Measurements from ENCODE around the gene DNAH10. TPM values are rescaled to one million over a fixed set of nuclear protein-coding genes. Genes with fewer than 3 reads are reported as not detected.

DNAH10 gene
- total RNA-seq, 1 donor from 2014 or later = 0.28 TPM

DNA sequence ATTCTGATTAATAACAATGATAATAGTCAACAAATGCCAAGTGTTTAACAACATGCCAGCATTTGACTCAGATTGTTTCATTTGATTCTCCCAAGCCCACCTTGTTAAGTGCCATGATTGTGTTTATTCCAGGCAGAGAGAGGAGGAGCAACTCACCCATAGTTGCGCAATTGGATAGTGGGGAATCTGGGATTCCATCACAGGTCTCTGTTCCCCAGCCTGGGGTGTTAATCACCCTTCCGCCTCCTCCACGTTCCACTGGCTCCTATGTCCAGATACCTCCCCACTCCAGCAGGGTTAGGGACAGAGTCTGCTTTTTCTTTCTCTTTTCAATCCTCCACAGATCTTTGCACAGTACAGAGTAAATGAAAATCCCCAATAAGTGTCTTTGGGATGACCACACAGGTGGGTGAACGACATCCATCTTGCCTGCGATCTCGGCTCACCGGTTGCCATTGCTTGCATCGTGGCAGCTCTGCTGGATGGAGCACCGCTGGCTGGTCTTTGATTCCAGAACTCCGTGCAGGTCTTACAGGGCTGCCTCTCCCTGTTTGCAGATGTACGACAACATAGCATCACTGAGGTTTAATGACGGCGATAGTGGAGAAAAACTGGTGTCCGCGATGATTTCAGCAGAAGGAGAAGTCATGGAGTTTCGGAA lies 78.8 kb downstream of the DNAH10 start:
- DNase-seq (ENCODE audit: low spot score) (no peak), ATAC-seq (no peak)

DNA sequence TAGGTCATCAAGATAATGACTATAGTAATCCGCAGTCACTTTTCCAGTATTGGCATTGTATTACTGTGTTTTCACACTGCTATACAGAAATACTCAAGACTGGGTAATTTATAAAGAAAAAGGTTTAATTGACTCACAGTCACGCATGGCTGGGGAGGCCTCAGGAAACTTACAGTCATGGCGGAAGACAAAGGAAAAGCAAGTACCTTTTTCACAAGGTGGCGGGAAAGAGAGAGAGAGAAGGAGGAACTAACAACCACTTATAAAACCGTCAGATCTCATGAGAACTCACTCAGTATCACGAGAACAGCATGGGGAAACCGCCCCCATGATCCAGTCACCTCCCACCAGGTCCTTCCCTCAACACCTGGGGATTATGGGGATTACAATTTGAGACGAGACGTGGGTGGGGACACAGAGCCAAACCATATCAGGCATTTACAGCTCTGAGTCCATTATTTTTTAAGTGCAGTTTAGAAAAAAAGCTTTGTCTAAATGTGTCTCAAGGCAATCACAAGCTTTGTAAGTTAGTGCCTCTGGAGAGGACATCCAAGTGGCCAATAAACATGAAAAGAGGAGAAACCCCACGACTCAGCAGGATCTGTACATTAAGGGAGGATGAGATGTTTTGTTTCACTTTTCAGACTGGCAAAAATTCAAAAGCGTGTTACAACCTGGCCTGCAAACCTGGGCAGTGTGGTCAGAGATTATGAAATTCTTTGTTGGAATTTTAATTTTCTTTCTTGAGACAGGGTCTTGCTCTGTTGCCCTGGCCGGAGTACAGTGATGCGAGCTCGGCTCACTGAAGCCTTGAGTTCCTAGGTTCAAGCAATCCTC lies 82.0 kb downstream of the DNAH10 start:
- ATAC-seq (no peak), DNase-seq (ENCODE audit: low spot score) (no peak)

- no peak for DNase-seq (ENCODE audit: low spot score)
- ATAC-seq = no peak
Observed at GRCh38 chr12:123845881-123846280, 83.8 kb downstream of the DNAH10 start.

DNA sequence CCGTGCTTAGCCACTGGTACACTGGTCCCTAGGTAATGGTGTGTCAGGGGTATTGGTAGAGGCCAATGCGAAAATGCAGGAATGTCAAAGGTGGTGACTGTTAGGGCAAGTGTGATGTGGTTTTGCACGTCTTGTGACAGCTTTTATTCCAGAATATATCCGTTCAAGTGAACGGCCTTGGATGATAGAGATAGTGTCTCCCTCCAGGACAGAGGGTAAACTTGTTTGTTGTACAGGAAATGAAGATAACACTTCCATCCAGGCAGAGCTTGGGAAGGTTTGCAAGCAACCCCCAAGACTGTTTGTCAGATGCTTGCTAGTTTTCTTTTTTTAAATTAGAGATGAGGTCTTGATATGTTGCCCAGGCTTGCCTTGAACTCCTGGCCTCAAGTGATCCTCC lies 84.2 kb downstream of the DNAH10 start:
- no peak for DNase-seq (ENCODE audit: low spot score)
- no peak for ATAC-seq

- no peak for ATAC-seq
- no peak for DNase-seq (ENCODE audit: low spot score)
Observed at GRCh38 chr12:123847019-123847418, 84.9 kb downstream of the DNAH10 start.

DNA sequence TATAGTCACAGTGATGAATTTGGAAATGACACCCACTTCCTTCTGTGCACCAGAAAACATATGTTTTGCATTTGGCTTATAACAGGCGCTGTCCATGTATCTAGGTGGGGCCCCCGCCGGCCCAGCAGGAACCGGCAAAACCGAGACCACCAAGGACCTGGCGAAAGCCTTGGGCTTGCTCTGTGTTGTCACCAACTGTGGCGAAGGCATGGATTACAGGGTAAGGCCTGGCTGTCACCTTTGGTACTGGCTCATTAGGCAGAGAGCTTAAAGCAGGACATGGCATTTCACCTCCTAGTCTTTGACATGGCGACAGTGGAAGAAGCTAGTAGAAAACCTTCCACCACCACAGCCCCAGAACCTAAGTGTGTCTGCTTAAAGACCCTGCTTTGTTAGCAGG lies 85.8 kb downstream of the DNAH10 start:
- no peak for ATAC-seq
- DNase-seq (ENCODE audit: low spot score) = no peak

DNA sequence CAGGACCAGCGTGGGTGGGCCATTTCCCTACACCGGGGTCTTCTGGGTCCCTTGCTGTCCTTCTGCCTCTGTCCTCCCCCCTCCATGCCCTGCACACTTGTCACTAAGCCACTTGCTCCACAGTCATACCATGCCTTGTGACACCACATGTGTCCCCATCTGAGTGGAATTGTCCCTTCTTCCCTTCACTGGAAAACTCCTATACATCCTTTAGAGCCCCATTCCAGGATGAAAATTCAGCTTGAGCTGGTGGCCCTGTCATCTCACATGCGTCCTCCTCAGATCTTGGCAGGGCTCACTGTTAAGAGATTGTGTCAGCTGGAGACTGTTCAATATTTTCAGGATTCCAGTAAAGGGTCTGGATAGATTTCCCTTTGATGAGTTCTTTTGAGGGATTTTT lies 87.4 kb downstream of the DNAH10 start:
- no peak for ATAC-seq
- no peak for DNase-seq (ENCODE audit: low spot score)

DNA sequence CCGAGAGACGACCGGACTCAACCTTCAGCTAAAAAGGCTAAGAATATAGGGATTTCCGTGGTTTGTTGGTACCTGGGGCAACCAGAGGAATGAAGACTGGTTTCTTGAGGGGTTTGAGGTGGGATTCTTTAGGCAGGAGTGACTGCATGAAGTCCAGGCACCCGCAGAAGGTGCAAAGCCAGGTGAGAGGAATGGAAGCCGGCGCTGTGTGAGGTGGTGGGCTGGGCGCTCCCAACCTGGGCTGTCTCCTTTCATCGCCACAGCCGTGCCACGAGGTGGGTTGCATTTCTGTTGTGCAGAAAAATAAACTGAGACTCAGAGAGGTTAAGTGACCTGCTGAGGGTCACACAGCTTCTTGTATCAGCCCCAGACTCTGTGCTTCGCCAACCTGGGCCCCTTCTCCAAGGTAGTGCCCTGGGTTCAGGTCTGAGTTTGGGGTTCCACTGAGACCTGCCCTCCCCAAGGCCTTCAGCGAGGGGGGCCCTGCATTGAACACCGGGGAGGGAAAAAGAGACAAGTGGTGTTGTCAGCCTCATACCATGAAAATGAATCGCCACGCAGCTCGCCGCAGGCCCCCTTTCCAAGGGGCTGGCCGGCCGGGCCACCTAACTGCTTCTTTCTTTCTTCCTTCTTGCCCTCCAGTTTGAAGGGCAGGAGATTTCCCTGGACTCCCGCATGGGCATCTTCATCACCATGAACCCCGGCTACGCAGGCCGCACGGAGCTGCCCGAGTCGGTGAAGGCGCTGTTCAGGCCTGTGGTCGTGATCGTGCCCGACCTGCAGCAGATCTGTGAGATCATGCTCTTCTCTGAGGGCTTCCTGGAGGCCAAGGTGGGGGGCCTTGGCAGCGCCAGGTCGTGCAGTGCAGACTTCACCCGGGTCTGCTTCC lies 88.4 kb downstream of the DNAH10 start:
- no peak for ATAC-seq
- DNase-seq (ENCODE audit: low spot score) = no peak

- DNase-seq (ENCODE audit: low spot score) = no peak
- no peak for ATAC-seq
Observed at GRCh38 chr12:123853396-123854070, 91.4 kb downstream of the DNAH10 start.

- DNase-seq (ENCODE audit: low spot score) (no peak), ATAC-seq (no peak)
Observed at GRCh38 chr12:123854232-123854631, 92.1 kb downstream of the DNAH10 start.

DNA sequence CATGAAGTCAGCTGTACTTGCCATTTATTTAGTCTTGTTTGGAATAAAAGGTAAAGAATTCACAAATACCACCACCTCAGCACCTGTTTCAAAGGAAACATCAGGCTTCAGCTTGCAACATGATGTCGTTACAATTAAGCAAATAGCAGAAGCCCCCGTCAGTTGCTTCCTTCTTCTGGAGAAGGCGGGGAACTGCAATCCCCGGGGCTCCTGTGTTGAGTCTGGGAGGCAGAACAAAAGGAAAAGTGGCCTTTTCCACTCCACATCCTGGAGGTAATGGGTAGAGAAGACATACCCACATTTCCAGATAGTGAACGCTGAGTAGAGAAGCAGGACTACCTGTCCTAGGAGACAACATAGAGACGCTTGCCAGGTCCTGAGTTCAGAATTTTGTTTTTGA lies 92.8 kb downstream of the DNAH10 start:
- ATAC-seq = no peak
- DNase-seq (ENCODE audit: low spot score) = no peak

- ATAC-seq = no peak
Observed at GRCh38 chr12:123856681-123857080, 94.6 kb downstream of the DNAH10 start.

GRCh38 chr12:123858176-123858575 lies 96.1 kb downstream of the DNAH10 start:
- ATAC-seq = no peak
- no peak for DNase-seq (ENCODE audit: low spot score)

More at GRCh38 chr12:123856681-123857080, 94.6 kb downstream of the DNAH10 start:
- no peak for DNase-seq (ENCODE audit: low spot score)

DNA sequence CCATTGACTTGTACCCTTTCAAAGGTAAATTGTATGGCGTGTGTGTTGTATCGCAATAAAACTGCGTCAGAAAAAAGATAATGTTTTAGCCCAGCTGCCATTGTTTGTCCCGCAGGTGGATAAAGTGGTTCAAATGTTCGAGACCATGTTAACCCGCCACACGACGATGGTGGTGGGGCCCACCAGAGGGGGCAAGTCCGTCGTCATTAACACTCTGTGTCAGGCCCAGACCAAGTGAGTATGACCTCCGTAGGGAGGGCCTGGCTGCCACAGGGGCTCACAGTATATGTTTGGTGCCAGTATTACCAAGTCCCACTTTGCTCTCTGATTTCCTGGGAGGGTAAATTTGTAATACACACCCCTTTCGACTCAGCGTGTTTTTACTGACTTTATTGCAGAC lies 96.9 kb downstream of the DNAH10 start:
- no peak for ATAC-seq
- no peak for DNase-seq (ENCODE audit: low spot score)

DNA sequence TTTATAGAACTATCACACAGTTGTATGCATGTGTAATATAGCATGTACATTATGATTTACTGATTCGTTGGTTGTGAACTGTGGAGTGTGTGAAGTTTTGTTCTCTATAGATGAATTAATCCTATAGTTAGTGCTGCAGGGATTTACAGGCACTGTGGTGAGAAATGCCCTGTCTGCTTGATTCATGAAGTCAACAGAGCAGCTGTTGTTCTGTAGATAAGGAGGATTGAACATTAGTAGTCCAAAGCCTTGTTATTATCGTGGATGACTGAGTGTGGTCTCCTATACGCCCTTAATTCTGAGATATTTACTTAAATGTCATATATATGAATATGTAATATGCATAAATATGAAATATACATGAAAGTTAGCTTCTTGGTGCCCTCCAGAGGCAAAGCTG lies 98.3 kb downstream of the DNAH10 start:
- no peak for DNase-seq (ENCODE audit: low spot score)
- ATAC-seq = no peak

- ATAC-seq = no peak
- DNase-seq (ENCODE audit: low spot score) = no peak
Observed at GRCh38 chr12:123861392-123861791, 99.3 kb downstream of the DNAH10 start.

- no peak for DNase-seq (ENCODE audit: low spot score)
- ATAC-seq = no peak
Observed at GRCh38 chr12:123867141-123867540, 105.0 kb downstream of the DNAH10 start.

- DNase-seq (ENCODE audit: low spot score) = no peak
- ATAC-seq = no peak
Observed at GRCh38 chr12:123868791-123869190, 106.7 kb downstream of the DNAH10 start.

DNA sequence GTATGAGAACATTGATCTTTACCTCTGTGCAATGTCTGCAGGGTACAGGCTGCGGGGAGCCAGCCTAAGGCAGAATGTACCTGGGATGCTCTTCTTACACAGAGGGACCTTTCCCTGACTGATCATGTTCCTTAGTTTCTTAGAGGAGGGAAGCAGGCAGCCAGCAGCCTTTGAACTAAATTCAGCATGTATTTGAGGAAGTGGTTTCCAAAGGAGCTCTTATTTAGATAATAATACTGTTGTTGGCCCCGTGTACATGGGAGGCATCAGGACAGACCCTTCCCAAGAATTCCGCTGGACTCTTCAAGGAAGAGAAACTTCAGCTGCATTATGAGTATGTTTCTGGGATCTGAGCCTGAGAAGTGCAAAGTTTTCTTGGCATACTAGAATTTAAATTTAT lies 111.7 kb downstream of the DNAH10 start:
- no peak for DNase-seq (ENCODE audit: low spot score)
- no peak for ATAC-seq

DNA sequence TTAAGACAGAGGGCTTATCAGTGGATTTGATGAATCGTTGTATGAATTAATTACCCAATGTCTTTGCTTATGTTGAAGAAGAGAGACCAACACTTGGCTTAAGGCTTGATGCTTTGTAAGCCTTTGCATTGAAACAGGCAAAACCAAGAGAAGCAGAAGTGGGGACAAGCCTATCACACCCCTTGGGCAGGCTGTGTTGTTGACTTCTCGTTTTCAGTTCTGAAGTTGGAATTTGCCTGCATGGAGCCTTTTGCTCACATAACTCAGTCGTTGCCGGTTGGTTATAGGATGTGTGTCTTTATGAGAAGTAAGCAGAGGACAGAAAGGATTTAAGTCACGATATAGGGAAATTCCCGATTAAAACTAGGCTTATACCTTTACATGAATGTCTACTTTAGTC lies 115.9 kb downstream of the DNAH10 start:
- no peak for ATAC-seq

GRCh38 chr12:123879101-123879500 lies 117.0 kb downstream of the DNAH10 start:
- ATAC-seq = no peak
- no peak for DNase-seq (ENCODE audit: low spot score)

More for the DNA sequence above, 115.9 kb downstream of the DNAH10 start:
- DNase-seq (ENCODE audit: low spot score) = no peak
